Hepatocyte (in vitro differentiated cells): ENCODE results near the gene CHN1.

Source experiments
- EZH2 ChIP-seq: fragments of 200-600 bp; sonication (generic); IDR thresholded peaks from 2 replicates; pipeline ENCODE4 v1.6.1; 2016; ENCODE audit warnings: antibody characterized with exemption, mild to moderate bottlenecking, borderline replicate concordance
- EZH2phosphoT487 ChIP-seq: fragments of 200-600 bp; sonication (generic); IDR thresholded peaks from one replicate; pipeline ENCODE4 v1.6.1; 2018; ENCODE audit warnings: antibody characterized with exemption, mild to moderate bottlenecking, low read depth, moderate library complexity; ENCODE audit not compliant: unreplicated experiment, severe bottlenecking
- TF ChIP-seq, protein P1 (sequence below): fragments of 200-600 bp; sonication (generic); IDR thresholded peaks from 2 replicates; pipeline ENCODE4 v1.5.1; 2016; ENCODE audit warnings: antibody characterized with exemption, mild to moderate bottlenecking; ENCODE audit not compliant: poor library complexity

DNA sequence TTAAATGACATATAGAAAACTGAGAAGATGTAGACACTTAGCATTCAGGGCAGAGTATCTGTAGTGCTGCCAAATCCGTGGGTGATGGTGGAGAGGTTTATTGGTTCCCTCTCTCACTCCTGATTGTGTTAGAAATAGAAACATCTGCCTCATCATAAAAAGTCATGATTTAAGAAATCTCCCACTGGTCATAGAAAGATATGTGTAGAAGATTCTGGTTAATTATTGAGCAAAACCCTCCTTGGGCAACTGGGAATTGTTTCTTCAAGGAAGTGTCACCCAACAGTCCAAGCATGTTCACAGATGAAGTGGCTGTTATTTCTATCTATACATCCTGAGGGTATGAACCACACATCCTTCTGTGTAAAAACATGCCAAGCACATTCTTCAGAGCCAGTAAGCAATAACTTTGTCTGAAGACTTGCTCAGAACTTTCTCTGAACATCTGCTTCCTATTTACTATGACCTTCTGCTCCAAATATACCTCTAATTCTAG, 207.4 kb downstream of the CHN1 start:
- TF ChIP-seq, protein P1, sequence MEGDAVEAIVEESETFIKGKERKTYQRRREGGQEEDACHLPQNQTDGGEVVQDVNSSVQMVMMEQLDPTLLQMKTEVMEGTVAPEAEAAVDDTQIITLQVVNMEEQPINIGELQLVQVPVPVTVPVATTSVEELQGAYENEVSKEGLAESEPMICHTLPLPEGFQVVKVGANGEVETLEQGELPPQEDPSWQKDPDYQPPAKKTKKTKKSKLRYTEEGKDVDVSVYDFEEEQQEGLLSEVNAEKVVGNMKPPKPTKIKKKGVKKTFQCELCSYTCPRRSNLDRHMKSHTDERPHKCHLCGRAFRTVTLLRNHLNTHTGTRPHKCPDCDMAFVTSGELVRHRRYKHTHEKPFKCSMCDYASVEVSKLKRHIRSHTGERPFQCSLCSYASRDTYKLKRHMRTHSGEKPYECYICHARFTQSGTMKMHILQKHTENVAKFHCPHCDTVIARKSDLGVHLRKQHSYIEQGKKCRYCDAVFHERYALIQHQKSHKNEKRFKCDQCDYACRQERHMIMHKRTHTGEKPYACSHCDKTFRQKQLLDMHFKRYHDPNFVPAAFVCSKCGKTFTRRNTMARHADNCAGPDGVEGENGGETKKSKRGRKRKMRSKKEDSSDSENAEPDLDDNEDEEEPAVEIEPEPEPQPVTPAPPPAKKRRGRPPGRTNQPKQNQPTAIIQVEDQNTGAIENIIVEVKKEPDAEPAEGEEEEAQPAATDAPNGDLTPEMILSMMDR: no peak
- TF ChIP-seq EZH2phosphoT487 (no peak), EZH2 (no peak)
